ENCODE data around the gene NTM.

Gene NTM

GRCh38 chr11:132037467-132037862, 667.0 kb downstream of the NTM start:
- Histone ChIP-seq H3K14ac (ENCODE audit: low read length) (no peak overlapping the region), H3K36me3 (replicated peaks in 1 of 2; ENCODE audit: control insufficient read depth in 2 of 2, insufficient read depth in 2 of 2, low read length in 2 of 2) (no peaks in the 10 kb centered on the region), H2AFZ (ENCODE audit: low read length) (no peak overlapping the region)

GRCh38 chr11:132037956-132038355, 667.5 kb downstream of the NTM start:
- no peak overlapping the region for H3K9ac ChIP-seq (ENCODE audit: low read depth, low read length, poor library complexity)
- no peak overlapping the region for H2AFZ ChIP-seq (ENCODE audit: low read length)
- H2BK120ac ChIP-seq (ENCODE audit: low read depth, low read length) = no peak overlapping the region
- H3K4ac ChIP-seq (ENCODE audit: low read length) = no peak overlapping the region
- no peak overlapping the region for H4K8ac ChIP-seq (ENCODE audit: low read depth, low read length)
- H2BK5ac ChIP-seq (ENCODE audit: low read length) = no peak overlapping the region
- no CpG with 5 or more reads among the region's 4 CpGs for WGBS, 2 donors (ENCODE audit: extremely low coverage in 2 of 2, insufficient read length in 2 of 2, insufficient replicate concordance in 1 of 2)
- H3K27ac ChIP-seq (replicated peaks; ENCODE audit: low read length) = no peak overlapping the region
- no peak overlapping the region for H3K4me2 ChIP-seq (ENCODE audit: insufficient read depth, low read length, poor library complexity, severe bottlenecking)
- H2BK12ac ChIP-seq (ENCODE audit: low read length) = no peak overlapping the region
- H3K14ac ChIP-seq (ENCODE audit: low read length) = no peak overlapping the region
- H3K23ac ChIP-seq (ENCODE audit: low read depth, low read length, poor library complexity) = no peak overlapping the region
- no peaks in the 10 kb centered on the region for H3K9me3 ChIP-seq (replicated peaks in 1 of 2; ENCODE audit: control insufficient read depth in 2 of 2, insufficient read depth in 1 of 2, low read depth in 1 of 2, low read length in 2 of 2)
- no peak overlapping the region for H4K91ac ChIP-seq (ENCODE audit: low read depth, low read length, poor library complexity)
- no peak for DNase-seq (ENCODE audit: low spot score)
- no peak overlapping the region for H3K18ac ChIP-seq (ENCODE audit: low read length)
- peaks cover 0 to 5% of the 10 kb centered on the region in 2 donors for H3K4me1 ChIP-seq (ENCODE audit: control insufficient read depth in 2 of 2, insufficient read depth in 1 of 2, low read depth in 1 of 2, low read length in 2 of 2)
- H2BK15ac ChIP-seq (ENCODE audit: low read length) = no peak overlapping the region
- H3K36me3 ChIP-seq (replicated peaks in 1 of 2; ENCODE audit: control insufficient read depth in 2 of 2, insufficient read depth in 2 of 2, low read length in 2 of 2) = no peaks in the 10 kb centered on the region
- no peak overlapping the region for H2AK5ac ChIP-seq (ENCODE audit: low read depth, low read length)
- H3K4me3 ChIP-seq (ENCODE audit: low read length in 2 of 2) = no peak overlapping the region
- no peaks in the 10 kb centered on the region for H3K79me1 ChIP-seq (ENCODE audit: low read depth, low read length)
- no peaks in the 10 kb centered on the region for H3K27me3 ChIP-seq (ENCODE audit: control insufficient read depth in 3 of 3, insufficient read depth in 3 of 3, low read depth in 1 of 3, low read length in 3 of 3)

More at GRCh38 chr11:132037467-132037862, 667.0 kb downstream of the NTM start:
- no CpG with 5 or more reads among the region's 3 CpGs for WGBS, 2 donors (ENCODE audit: extremely low coverage in 2 of 2, insufficient read length in 2 of 2, insufficient replicate concordance in 1 of 2)
- Histone ChIP-seq H2AK5ac (ENCODE audit: low read depth, low read length) (no peak overlapping the region), H3K4ac (ENCODE audit: low read length) (no peak overlapping the region), H3K4me2 (ENCODE audit: insufficient read depth, low read length, poor library complexity, severe bottlenecking) (no peak overlapping the region), H3K79me1 (ENCODE audit: low read depth, low read length) (no peaks in the 10 kb centered on the region), H4K8ac (ENCODE audit: low read depth, low read length) (no peak overlapping the region), H3K9ac (ENCODE audit: low read depth, low read length, poor library complexity) (no peak overlapping the region), H3K4me3 (ENCODE audit: low read length in 2 of 2) (no peak overlapping the region), H4K91ac (ENCODE audit: low read depth, low read length, poor library complexity) (no peak overlapping the region), H2BK12ac (ENCODE audit: low read length) (no peak overlapping the region), H3K27ac (replicated peaks; ENCODE audit: low read length) (no peak overlapping the region), H3K18ac (ENCODE audit: low read length) (no peak overlapping the region), H2BK120ac (ENCODE audit: low read depth, low read length) (no peak overlapping the region), H3K9me3 (replicated peaks in 1 of 2; ENCODE audit: control insufficient read depth in 2 of 2, insufficient read depth in 1 of 2, low read depth in 1 of 2, low read length in 2 of 2) (no peaks in the 10 kb centered on the region), H3K4me1 (ENCODE audit: control insufficient read depth in 2 of 2, insufficient read depth in 1 of 2, low read depth in 1 of 2, low read length in 2 of 2) (peaks cover 0 to 5% of the 10 kb centered on the region in 2 donors), H2BK5ac (ENCODE audit: low read length) (no peak overlapping the region), H3K27me3 (ENCODE audit: control insufficient read depth in 3 of 3, insufficient read depth in 3 of 3, low read depth in 1 of 3, low read length in 3 of 3) (no peaks in the 10 kb centered on the region), H2BK15ac (ENCODE audit: low read length) (no peak overlapping the region), H3K23ac (ENCODE audit: low read depth, low read length, poor library complexity) (no peak overlapping the region)
- no peak for DNase-seq (ENCODE audit: low spot score)

GRCh38 chr11:132039521-132039920, 669.1 kb downstream of the NTM start:
- H4K8ac ChIP-seq (ENCODE audit: low read depth, low read length) = no peak overlapping the region
- no CpG with 5 or more reads among the region's 7 CpGs for WGBS, 2 donors (ENCODE audit: extremely low coverage in 2 of 2, insufficient read length in 2 of 2, insufficient replicate concordance in 1 of 2)
- peak overlapping the region; percentile 25 for H3K18ac ChIP-seq (ENCODE audit: low read length)
- H3K9me3 ChIP-seq (replicated peaks in 1 of 2; ENCODE audit: control insufficient read depth in 2 of 2, insufficient read depth in 1 of 2, low read depth in 1 of 2, low read length in 2 of 2) = no peaks in the 10 kb centered on the region
- H2AFZ ChIP-seq (ENCODE audit: low read length) = no peak overlapping the region
- H3K4me1 ChIP-seq (ENCODE audit: control insufficient read depth in 2 of 2, insufficient read depth in 1 of 2, low read depth in 1 of 2, low read length in 2 of 2) = peaks cover 0 to 5% of the 10 kb centered on the region in 2 donors
- no peak overlapping the region for H3K27ac ChIP-seq (replicated peaks; ENCODE audit: low read length)
- no peak overlapping the region for H2BK5ac ChIP-seq (ENCODE audit: low read length)
- H2AK5ac ChIP-seq (ENCODE audit: low read depth, low read length) = no peak overlapping the region
- no peak overlapping the region for H3K4me3 ChIP-seq (ENCODE audit: low read length in 2 of 2)
- H3K36me3 ChIP-seq (replicated peaks in 1 of 2; ENCODE audit: control insufficient read depth in 2 of 2, insufficient read depth in 2 of 2, low read length in 2 of 2) = no peaks in the 10 kb centered on the region
- no peak overlapping the region for H3K14ac ChIP-seq (ENCODE audit: low read length)
- no peak overlapping the region for H3K4ac ChIP-seq (ENCODE audit: low read length)
- H4K91ac ChIP-seq (ENCODE audit: low read depth, low read length, poor library complexity) = no peak overlapping the region
- no peak overlapping the region for H3K4me2 ChIP-seq (ENCODE audit: insufficient read depth, low read length, poor library complexity, severe bottlenecking)
- H2BK120ac ChIP-seq (ENCODE audit: low read depth, low read length) = no peak overlapping the region
- H2BK15ac ChIP-seq (ENCODE audit: low read length) = no peak overlapping the region
- no peak overlapping the region for H2BK12ac ChIP-seq (ENCODE audit: low read length)
- H3K23ac ChIP-seq (ENCODE audit: low read depth, low read length, poor library complexity) = no peak overlapping the region
- DNase-seq (ENCODE audit: low spot score) = no peak
- no peaks in the 10 kb centered on the region for H3K27me3 ChIP-seq (ENCODE audit: control insufficient read depth in 3 of 3, insufficient read depth in 3 of 3, low read depth in 1 of 3, low read length in 3 of 3)
- no peaks in the 10 kb centered on the region for H3K79me1 ChIP-seq (ENCODE audit: low read depth, low read length)
- H3K9ac ChIP-seq (ENCODE audit: low read depth, low read length, poor library complexity) = no peak overlapping the region

GRCh38 chr11:132042296-132042695, 671.9 kb downstream of the NTM start:
- H3K36me3 ChIP-seq (replicated peaks in 1 of 2; ENCODE audit: control insufficient read depth in 2 of 2, insufficient read depth in 2 of 2, low read length in 2 of 2) = no peaks in the 10 kb centered on the region
- H3K14ac ChIP-seq (ENCODE audit: low read length) = no peak overlapping the region
- no peak overlapping the region for H3K4me2 ChIP-seq (ENCODE audit: insufficient read depth, low read length, poor library complexity, severe bottlenecking)
- H2BK12ac ChIP-seq (ENCODE audit: low read length) = no peak overlapping the region
- DNase-seq (ENCODE audit: low spot score) = no peak
- no peak overlapping the region for H3K4ac ChIP-seq (ENCODE audit: low read length)
- H4K8ac ChIP-seq (ENCODE audit: low read depth, low read length) = no peak overlapping the region
- no peak overlapping the region for H3K23ac ChIP-seq (ENCODE audit: low read depth, low read length, poor library complexity)
- no peak overlapping the region for H2AK5ac ChIP-seq (ENCODE audit: low read depth, low read length)
- no peak overlapping the region for H2BK15ac ChIP-seq (ENCODE audit: low read length)
- H3K18ac ChIP-seq (ENCODE audit: low read length) = no peak overlapping the region
- no CpG with 5 or more reads among the region's 2 CpGs for WGBS, 2 donors (ENCODE audit: extremely low coverage in 2 of 2, insufficient read length in 2 of 2, insufficient replicate concordance in 1 of 2)
- H3K4me3 ChIP-seq (ENCODE audit: low read length in 2 of 2) = no peak overlapping the region
- H3K4me1 ChIP-seq (ENCODE audit: control insufficient read depth in 2 of 2, insufficient read depth in 1 of 2, low read depth in 1 of 2, low read length in 2 of 2) = peaks cover 0 to 5% of the 10 kb centered on the region in 2 donors
- H4K91ac ChIP-seq (ENCODE audit: low read depth, low read length, poor library complexity) = no peak overlapping the region
- no peak overlapping the region for H2BK5ac ChIP-seq (ENCODE audit: low read length)
- H3K79me1 ChIP-seq (ENCODE audit: low read depth, low read length) = no peaks in the 10 kb centered on the region
- no peak overlapping the region for H3K27ac ChIP-seq (replicated peaks; ENCODE audit: low read length)
- no peak overlapping the region for H3K9ac ChIP-seq (ENCODE audit: low read depth, low read length, poor library complexity)
- no peaks in the 10 kb centered on the region for H3K27me3 ChIP-seq (ENCODE audit: control insufficient read depth in 3 of 3, insufficient read depth in 3 of 3, low read depth in 1 of 3, low read length in 3 of 3)
- no peaks in the 10 kb centered on the region for H3K9me3 ChIP-seq (replicated peaks in 1 of 2; ENCODE audit: control insufficient read depth in 2 of 2, insufficient read depth in 1 of 2, low read depth in 1 of 2, low read length in 2 of 2)
- H2AFZ ChIP-seq (ENCODE audit: low read length) = no peak overlapping the region
- H2BK120ac ChIP-seq (ENCODE audit: low read depth, low read length) = no peak overlapping the region

Data from neuronal stem cell (in vitro differentiated cells).